Hepatocyte (in vitro differentiated cells): ENCODE data around the gene BRMS1L. TPM values are rescaled to one million over a fixed set of nuclear protein-coding genes. Genes with fewer than 3 reads are reported as not detected.

ENCODE experiments used
- DNase-seq: peaks from one replicate; pipeline ENCODE4 v3.0.0-alpha.2; 2016; ENCODE audit warnings: low spot score
- H2AFZ ChIP-seq: fragments of 200-600 bp; sonication (generic); 2 replicates; pipeline ENCODE4 v1.6.0; 2016; ENCODE audit warnings: antibody characterized with exemption, mild to moderate bottlenecking
- H3K27ac ChIP-seq: fragments of 200-600 bp; sonication (generic); 2 replicates; pipeline ENCODE4 v1.5.1; 2016; ENCODE audit warnings: mild to moderate bottlenecking
- H3K27me3 ChIP-seq: fragments of 200-600 bp; sonication (generic); 2 replicates; pipeline ENCODE4 v1.6.1; 2016
- H3K36me3 ChIP-seq: fragments of 200-600 bp; sonication (generic); replicated peaks from 2 replicates; pipeline ENCODE4 v1.5.1; 2016; ENCODE audit warnings: low read depth; ENCODE audit not compliant: insufficient read depth
- H3K4me1 ChIP-seq: fragments of 200-600 bp; sonication (generic); 2 replicates; pipeline ENCODE4 v1.5.1; 2016; ENCODE audit warnings: mild to moderate bottlenecking, moderate library complexity; ENCODE audit not compliant: insufficient read depth
- H3K4me2 ChIP-seq: fragments of 200-600 bp; sonication (generic); 2 replicates; pipeline ENCODE4 v1.6.0; 2016
- H3K4me3 ChIP-seq: fragments of 200-600 bp; sonication (generic); 2 replicates; pipeline ENCODE4 v1.5.1; 2016; ENCODE audit warnings: mild to moderate bottlenecking
- H3K79me2 ChIP-seq: fragments of 200-600 bp; sonication (generic); 2 replicates; pipeline ENCODE4 v1.6.0; 2017; ENCODE audit warnings: mild to moderate bottlenecking
- H3K9me2 ChIP-seq: fragments of 200-600 bp; sonication (generic); replicated peaks from 2 replicates; pipeline ENCODE4 v1.6.0; 2017; ENCODE audit warnings: mild to moderate bottlenecking; ENCODE audit not compliant: insufficient read depth
- H3K9me3 ChIP-seq: fragments of 200-600 bp; sonication (generic); 2 replicates; pipeline ENCODE4 v1.5.1; 2016; ENCODE audit warnings: low read depth, mild to moderate bottlenecking
- H4K20me1 ChIP-seq: fragments of 200-600 bp; sonication (generic); 2 replicates; pipeline ENCODE4 v1.6.0; 2016; ENCODE audit warnings: mild to moderate bottlenecking; ENCODE audit not compliant: insufficient read depth, poor library complexity, severe bottlenecking
- EZH2 ChIP-seq: fragments of 200-600 bp; sonication (generic); IDR thresholded peaks from 2 replicates; pipeline ENCODE4 v1.6.1; 2016; ENCODE audit warnings: antibody characterized with exemption, mild to moderate bottlenecking, borderline replicate concordance
- EZH2phosphoT487 ChIP-seq: fragments of 200-600 bp; sonication (generic); IDR thresholded peaks from one replicate; pipeline ENCODE4 v1.6.1; 2018; ENCODE audit warnings: antibody characterized with exemption, mild to moderate bottlenecking, low read depth, moderate library complexity; ENCODE audit not compliant: unreplicated experiment, severe bottlenecking
- WGBS: methylation state at CpG from one replicate; pipeline ENCODE4 v1.1.6; 2016; ENCODE audit warnings: low lambda C conversion rate; ENCODE audit errors: missing lambda C conversion rate; 5-methylcytosine and 5-hydroxymethylcytosine counted together
- polyA plus RNA-seq: library from polyadenylated mRNA; unstranded; fragments of >200 nt; fragmentation: Nextera tagmentation; extraction: Ambion mirVana; gene quantifications from 2 replicates; pipeline ENCODE4 v1.2.1, GENCODE V29; 2016
- total RNA-seq: library from RNA; depleted of rRNA; stranded (reverse); fragments of >200 nt; gene quantifications from 2 replicates; pipeline ENCODE4 v1.2.3, GENCODE V29; 2014
- TF ChIP-seq, protein P1 (sequence below): fragments of 200-600 bp; sonication (generic); IDR thresholded peaks from 2 replicates; pipeline ENCODE4 v1.5.1; 2016; ENCODE audit warnings: antibody characterized with exemption, mild to moderate bottlenecking; ENCODE audit not compliant: poor library complexity

BRMS1L gene
- total and polyA plus RNA-seq, 2 experiments from 2014 or later: 12.6 to 14.6 TPM

- Histone ChIP-seq H2AFZ (no peak overlapping the region), H3K36me3 (no peaks in the 10 kb centered on the region), H3K4me2 (no peak overlapping the region), H3K4me3 (no peak overlapping the region), H3K4me1 (no peaks in the 10 kb centered on the region), H4K20me1 (peaks cover 21% of the 10 kb centered on the region), H3K27me3 (no peaks in the 10 kb centered on the region), H3K9me3 (no peaks in the 10 kb centered on the region), H3K79me2 (peaks cover 96% of the 10 kb centered on the region), H3K27ac (no peak overlapping the region), H3K9me2 (no peaks in the 10 kb centered on the region)
- 89% methylated on average over 1 of the region's 1 CpG for WGBS
- DNase-seq: no peak
- no peak for TF ChIP-seq EZH2phosphoT487
Measured at GRCh38 chr14:35783699-35784098, 42.4 kb upstream of the BRMS1L start.

GRCh38 chr14:35786856-35787255 is 39.3 kb upstream of the BRMS1L start:
- no peak overlapping the region for H3K27ac ChIP-seq
- no peak overlapping the region for H3K4me2 ChIP-seq
- no peaks in the 10 kb centered on the region for H3K9me2 ChIP-seq
- H3K4me1 ChIP-seq: no peaks in the 10 kb centered on the region
- DNase-seq: no peak
- no peaks in the 10 kb centered on the region for H3K27me3 ChIP-seq
- 87% methylated on average over 2 of the region's 2 CpGs for WGBS
- TF ChIP-seq EZH2phosphoT487 (no peak), EZH2 (no peak)
- TF ChIP-seq, protein P1, sequence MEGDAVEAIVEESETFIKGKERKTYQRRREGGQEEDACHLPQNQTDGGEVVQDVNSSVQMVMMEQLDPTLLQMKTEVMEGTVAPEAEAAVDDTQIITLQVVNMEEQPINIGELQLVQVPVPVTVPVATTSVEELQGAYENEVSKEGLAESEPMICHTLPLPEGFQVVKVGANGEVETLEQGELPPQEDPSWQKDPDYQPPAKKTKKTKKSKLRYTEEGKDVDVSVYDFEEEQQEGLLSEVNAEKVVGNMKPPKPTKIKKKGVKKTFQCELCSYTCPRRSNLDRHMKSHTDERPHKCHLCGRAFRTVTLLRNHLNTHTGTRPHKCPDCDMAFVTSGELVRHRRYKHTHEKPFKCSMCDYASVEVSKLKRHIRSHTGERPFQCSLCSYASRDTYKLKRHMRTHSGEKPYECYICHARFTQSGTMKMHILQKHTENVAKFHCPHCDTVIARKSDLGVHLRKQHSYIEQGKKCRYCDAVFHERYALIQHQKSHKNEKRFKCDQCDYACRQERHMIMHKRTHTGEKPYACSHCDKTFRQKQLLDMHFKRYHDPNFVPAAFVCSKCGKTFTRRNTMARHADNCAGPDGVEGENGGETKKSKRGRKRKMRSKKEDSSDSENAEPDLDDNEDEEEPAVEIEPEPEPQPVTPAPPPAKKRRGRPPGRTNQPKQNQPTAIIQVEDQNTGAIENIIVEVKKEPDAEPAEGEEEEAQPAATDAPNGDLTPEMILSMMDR: no peak
- no peak overlapping the region for H3K4me3 ChIP-seq
- H3K79me2 ChIP-seq: peaks cover 87% of the 10 kb centered on the region
- H3K9me3 ChIP-seq: no peaks in the 10 kb centered on the region
- peaks cover 25% of the 10 kb centered on the region for H4K20me1 ChIP-seq
- no peak overlapping the region for H2AFZ ChIP-seq
- no peaks in the 10 kb centered on the region for H3K36me3 ChIP-seq

GRCh38 chr14:35789651-35790050 is 36.5 kb upstream of the BRMS1L start:
- H3K9me2 ChIP-seq: no peaks in the 10 kb centered on the region
- H3K4me3 ChIP-seq: no peak overlapping the region
- no peaks in the 10 kb centered on the region for H3K9me3 ChIP-seq
- H4K20me1 ChIP-seq: peaks cover 26% of the 10 kb centered on the region
- H3K79me2 ChIP-seq: peaks cover 88% of the 10 kb centered on the region
- TF ChIP-seq EZH2 (no peak), EZH2phosphoT487 (no peak)
- TF ChIP-seq, protein P1: no peak
- DNase-seq: no peak
- no peaks in the 10 kb centered on the region for H3K27me3 ChIP-seq
- no peak overlapping the region for H3K27ac ChIP-seq
- WGBS: 95% methylated on average over 4 of the region's 4 CpGs
- H2AFZ ChIP-seq: no peak overlapping the region
- no peaks in the 10 kb centered on the region for H3K4me1 ChIP-seq
- H3K4me2 ChIP-seq: no peak overlapping the region
- no peaks in the 10 kb centered on the region for H3K36me3 ChIP-seq

GRCh38 chr14:35797796-35798195 is 28.3 kb upstream of the BRMS1L start:
- H3K4me1 ChIP-seq: no peaks in the 10 kb centered on the region
- no peak overlapping the region for H3K27ac ChIP-seq
- no peak for DNase-seq
- H4K20me1 ChIP-seq: peaks cover 40% of the 10 kb centered on the region
- no peak overlapping the region for H3K4me2 ChIP-seq
- H3K79me2 ChIP-seq: peaks cover 99% of the 10 kb centered on the region
- no peaks in the 10 kb centered on the region for H3K27me3 ChIP-seq
- H3K4me3 ChIP-seq: no peak overlapping the region
- no peaks in the 10 kb centered on the region for H3K9me3 ChIP-seq
- no peak overlapping the region for H2AFZ ChIP-seq
- no peaks in the 10 kb centered on the region for H3K36me3 ChIP-seq
- H3K9me2 ChIP-seq: no peaks in the 10 kb centered on the region
- WGBS: 92% methylated on average over 6 of the region's 6 CpGs
- TF ChIP-seq, protein P1: no peak
- TF ChIP-seq EZH2phosphoT487: no peak
- TF ChIP-seq EZH2: no peak
